GM18951 (cell line): Measurements from ENCODE around the gene CLDN19.

Experiments used
- POLR2A ChIP-seq: IDR thresholded peaks from 4 replicates; pipeline ENCODE4 v1.6.1; 2011; ENCODE audit warnings: mild to moderate bottlenecking; ENCODE audit not compliant: insufficient read length, insufficient read depth; ENCODE audit errors: extremely low read depth
- in situ Hi-C: fragments of 300-500 bp; cut with MboI; formaldehyde crosslinking; loops from one replicate; pipeline ENCODE4 v1.12.0; 2022; ENCODE audit warnings: low sequenced_read_pairs, mixed read lengths, inconsistent platforms; ENCODE audit not compliant: unreplicated experiment

CLDN19 gene, protein sequence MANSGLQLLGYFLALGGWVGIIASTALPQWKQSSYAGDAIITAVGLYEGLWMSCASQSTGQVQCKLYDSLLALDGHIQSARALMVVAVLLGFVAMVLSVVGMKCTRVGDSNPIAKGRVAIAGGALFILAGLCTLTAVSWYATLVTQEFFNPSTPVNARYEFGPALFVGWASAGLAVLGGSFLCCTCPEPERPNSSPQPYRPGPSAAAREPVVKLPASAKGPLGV

DNA sequence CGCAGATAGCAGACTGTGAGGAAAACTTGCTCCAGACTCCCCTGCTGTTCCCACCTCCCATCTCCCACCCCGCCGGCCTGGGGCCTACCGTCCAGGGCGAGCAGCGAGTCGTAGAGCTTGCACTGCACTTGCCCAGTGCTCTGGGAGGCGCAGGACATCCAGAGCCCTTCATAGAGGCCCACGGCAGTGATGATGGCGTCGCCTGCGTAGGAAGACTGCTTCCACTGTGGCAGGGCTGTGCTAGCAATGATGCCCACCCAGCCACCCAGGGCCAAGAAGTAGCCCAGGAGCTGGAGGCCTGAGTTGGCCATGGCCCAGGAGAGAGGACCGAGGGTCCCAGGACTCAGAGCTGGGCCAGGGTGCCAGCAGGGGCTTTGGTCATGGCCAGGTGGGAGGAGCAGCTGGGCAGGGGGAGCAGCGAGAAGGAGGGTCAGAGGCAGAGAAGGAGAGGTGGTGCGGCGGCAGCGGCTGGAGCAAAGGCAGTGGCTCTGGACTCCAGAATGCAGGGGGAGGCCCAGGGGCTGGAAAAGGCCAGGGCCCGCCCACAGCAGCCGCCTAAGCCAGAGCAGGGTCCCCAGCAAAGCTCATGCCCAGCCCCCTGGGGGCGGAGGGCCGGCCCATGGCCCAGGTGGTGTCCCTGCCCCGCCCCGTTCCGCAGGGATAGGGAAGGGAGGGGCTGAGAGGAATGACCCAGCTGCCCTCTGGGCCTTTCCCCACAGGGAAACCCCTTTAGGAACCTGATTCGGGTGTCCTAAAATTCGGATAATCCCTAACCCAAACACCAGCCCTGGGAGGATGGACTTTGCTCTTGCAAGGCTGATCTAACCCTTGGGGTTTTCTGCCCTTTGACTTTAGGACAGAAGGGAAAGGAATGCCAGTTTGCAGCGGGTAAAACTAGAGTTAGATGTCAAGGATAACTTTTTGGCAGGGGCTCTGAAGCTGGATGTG is at the start of gene CLDN19:
Gene CLDN19, minus strand, starts transcription at position 484 of the 948 bp plus-strand sequence. Its CDS starts 173 bp downstream, at position 311.
- in situ Hi-C loops = loop anchor here (10.0 kb wide), 2 partner anchors 405 to 835 kb away; partner anchors contain the start of gene FOXJ3
- TF ChIP-seq POLR2A = no peak

DNA sequence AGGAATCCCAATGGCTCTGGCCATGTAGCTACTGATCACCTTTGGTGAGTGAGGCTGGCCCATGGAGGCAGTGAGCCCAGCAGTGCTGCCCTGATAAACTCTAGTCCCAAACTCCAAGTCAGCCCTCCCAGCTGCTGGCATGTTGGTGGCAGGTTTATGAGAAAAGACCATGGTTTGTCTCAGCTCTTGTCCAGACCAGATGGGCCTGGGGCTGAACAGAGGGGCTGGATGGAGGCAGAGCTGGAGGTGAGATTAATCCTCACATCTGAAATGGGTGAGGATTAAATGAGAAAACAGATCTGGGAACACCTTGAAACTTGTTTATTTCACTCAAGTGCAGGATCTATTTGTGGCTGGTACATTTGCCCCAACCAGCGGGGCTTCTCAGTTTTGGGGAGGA is 48.0 kb upstream of the CLDN19 start:
- in situ Hi-C loops = loop anchor here (10.0 kb wide), 1 partner anchor 127 kb away; no protein-coding TSS in a partner anchor
- no peak for TF ChIP-seq POLR2A

DNA sequence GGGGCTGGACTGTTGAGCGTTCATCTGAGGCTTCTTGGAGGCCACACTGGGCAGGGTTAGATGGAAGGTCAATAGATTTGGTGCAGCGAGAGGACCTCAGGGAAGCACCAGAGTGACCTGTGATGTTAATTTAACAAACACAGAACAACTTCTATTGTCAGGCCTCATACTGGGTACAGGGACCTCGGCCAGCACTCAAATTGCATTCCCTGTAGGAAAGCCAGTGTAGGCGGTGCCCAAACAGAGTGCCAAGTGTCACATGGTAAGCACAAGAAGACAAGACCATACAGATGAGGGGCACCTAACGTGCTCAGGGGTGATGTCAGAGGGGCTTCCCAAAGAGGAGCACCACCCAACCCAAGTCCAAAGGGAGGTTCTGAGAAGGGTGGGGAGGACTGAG is 46.1 kb upstream of the CLDN19 start:
- TF ChIP-seq POLR2A = no peak
- in situ Hi-C loops = loop anchor here (10.0 kb wide), 1 partner anchor 129 kb away; no protein-coding TSS in a partner anchor

DNA sequence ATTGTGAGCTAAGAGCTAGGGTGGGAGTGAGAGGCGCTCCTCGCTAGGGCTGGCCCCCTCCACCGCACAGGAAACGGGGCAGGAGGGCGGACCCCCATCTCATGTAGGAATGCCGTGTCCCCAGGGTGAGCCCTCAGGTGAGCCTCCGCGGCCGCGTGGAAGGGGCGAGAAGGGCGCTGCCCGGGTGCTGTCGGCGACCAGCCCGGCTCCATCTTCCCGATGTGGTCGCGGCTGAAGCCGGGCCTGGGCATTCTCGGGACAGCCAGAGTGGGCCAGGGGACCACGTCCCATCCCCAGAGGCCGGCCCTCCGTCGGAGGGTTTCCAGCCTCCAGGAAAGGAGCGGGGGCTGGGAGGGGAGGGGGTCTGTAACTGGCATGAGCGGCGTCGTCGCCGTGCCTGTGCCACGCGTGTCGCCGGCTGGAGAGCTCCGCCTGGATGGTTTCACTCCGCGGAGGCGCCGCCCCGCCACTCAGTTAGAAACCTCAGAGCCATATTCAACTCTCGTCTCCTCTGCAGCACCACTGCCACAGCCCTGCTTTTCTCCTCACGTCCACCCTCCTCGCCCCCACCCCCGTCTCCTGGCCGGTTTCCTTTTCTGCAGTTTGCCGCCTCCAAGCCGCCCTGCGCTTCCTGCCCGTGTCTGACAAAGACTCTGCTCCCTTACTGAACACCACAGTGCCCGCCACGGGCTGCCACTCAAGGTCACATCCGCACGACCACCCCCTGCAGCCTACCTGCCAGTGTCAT is 45.1 kb upstream of the CLDN19 start, which contains the start of gene TMEM269:
Gene TMEM269, plus strand, starts transcription at position 46 of the 748 bp plus-strand sequence. CDS start 4,903 bp downstream, outside the sequence.
- in situ Hi-C loops = loop anchor here (10.0 kb wide), 1 partner anchor 130 kb away; no protein-coding TSS in a partner anchor

DNA sequence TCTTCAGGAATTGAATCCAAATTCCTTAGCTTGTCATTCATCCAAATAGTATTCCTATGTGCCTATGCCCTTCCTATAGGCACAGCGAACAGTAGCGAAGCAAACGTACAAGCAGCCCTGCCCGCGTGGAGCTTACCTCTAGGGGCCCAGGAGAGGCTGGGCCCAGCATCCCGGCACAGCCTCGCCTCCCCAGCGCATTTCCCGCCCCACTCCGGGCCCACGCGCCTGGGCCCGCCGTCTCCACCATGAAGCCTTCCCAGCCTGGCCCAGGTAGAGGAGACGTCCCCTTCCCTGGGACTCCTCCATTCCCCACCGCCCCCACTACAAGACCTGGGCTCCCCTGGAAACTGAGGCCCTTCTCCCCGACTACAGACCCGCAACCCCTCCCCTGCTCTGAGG is 44.5 kb upstream of the CLDN19 start:
- no peak for TF ChIP-seq POLR2A
- in situ Hi-C loops = loop anchor here (10.0 kb wide), 1 partner anchor 130 kb away; no protein-coding TSS in a partner anchor

More for the DNA sequence above, 45.1 kb upstream of the CLDN19 start, which contains the start of gene TMEM269:
- peak; percentile 15 for TF ChIP-seq POLR2A

DNA sequence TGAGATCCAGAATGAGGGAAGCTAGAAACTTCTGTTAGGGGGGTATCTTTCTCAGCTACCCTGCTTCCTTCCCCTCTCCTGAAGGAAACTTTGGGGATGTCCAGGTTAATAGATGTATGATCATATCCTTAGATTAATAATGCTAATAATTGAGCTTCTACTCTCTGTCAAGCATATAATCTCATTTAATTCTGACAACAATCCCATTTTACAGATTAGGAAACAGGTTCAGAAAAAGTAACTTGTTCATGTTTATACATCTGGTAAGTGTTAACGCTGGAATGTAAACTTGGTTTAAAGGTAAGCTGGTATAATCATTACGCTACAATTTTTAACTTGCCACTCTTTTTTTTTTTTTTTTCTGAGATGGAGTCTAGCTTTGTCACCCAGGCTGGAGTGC is 43.1 kb upstream of the CLDN19 start:
- TF ChIP-seq POLR2A = no peak

DNA sequence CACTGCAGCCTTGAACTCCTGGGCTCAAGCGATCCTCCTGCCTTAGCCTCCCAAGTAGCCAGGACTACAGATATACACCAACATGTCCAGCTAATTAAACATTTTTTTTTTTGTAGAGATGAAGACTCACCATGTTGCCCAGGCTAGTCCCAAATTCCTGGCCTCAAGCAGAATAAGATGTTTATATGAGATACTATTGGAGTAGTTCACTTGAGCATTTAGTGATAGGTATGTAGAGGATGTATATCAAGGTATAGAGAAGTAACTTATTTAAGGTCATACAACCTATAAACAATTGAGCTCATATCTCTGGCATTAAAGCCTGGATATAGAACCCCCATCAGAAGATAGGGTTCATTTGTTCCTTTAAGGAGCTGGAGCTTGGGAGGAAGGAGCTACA is 40.1 kb upstream of the CLDN19 start:
- no peak for TF ChIP-seq POLR2A
- in situ Hi-C loops = loop anchor here (10.0 kb wide), 1 partner anchor 135 kb away; no protein-coding TSS in a partner anchor

More for the DNA sequence above, 43.1 kb upstream of the CLDN19 start:
- in situ Hi-C loops = loop anchor here (10.0 kb wide), 1 partner anchor 132 kb away; no protein-coding TSS in a partner anchor

DNA sequence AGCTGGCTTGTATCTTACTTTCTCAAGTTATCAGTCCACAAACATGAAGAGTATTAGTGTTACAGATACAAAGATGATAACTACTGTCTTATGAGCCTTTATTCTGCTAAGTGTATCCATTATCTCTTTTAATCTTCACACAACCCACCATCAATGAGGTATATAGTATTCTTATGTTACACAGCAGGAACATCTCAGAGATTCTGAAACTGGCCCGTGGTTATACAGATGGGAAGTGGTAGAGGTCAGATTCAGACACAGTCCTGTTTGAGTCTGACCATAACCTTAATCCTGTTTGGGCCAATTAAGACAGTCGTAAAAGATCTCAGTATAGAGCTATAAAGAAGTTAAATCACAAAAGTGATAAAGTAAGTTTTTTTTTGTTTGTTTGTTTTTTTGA is 39.7 kb upstream of the CLDN19 start:
- TF ChIP-seq POLR2A = no peak
- in situ Hi-C loops = loop anchor here (10.0 kb wide), 2 partner anchors 135 to 295 kb away; no protein-coding TSS in a partner anchor

DNA sequence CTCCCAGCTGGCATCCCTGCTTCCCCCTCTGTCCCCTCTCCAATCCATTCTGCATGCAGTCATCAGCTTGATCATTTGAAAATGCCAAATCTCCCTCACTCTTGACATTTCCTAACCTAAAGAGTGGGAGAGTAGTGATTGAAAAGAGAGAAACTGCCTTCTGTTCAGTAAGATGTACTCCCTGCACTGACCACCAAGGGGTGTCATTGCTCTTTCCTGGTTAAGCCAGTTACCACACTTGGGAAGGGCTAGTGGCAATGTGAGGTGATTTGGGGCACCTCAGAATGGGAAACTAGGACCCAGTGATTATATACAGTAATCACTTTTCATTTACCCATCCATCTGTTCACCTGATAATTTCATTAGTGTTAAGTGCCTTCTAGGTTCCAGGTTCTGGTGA is 37.8 kb upstream of the CLDN19 start:
- TF ChIP-seq POLR2A = no peak
- in situ Hi-C loops = loop anchor here (10.0 kb wide), 1 partner anchor 297 kb away; no protein-coding TSS in a partner anchor

DNA sequence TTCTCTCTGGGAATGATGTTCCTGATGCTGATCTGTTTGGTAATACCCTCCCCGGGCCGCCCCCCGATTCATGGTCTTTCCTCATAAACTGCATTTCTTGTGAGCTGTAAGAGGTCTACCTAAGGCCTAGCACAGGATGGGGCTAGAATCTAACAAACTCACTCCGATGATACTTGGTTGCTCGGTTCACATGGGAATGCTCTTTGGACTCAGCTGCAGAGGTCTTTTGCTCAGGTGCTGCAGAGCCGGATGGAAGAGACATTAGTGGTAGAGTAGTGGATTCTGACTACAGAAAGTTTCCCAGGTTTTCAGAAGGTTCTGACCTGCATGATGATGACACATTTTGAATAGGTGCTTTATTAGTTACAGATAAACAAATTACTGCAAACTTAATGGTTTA is 36.5 kb upstream of the CLDN19 start:
- in situ Hi-C loops = loop anchor here (10.0 kb wide), 1 partner anchor 298 kb away; no protein-coding TSS in a partner anchor
- no peak for TF ChIP-seq POLR2A

DNA sequence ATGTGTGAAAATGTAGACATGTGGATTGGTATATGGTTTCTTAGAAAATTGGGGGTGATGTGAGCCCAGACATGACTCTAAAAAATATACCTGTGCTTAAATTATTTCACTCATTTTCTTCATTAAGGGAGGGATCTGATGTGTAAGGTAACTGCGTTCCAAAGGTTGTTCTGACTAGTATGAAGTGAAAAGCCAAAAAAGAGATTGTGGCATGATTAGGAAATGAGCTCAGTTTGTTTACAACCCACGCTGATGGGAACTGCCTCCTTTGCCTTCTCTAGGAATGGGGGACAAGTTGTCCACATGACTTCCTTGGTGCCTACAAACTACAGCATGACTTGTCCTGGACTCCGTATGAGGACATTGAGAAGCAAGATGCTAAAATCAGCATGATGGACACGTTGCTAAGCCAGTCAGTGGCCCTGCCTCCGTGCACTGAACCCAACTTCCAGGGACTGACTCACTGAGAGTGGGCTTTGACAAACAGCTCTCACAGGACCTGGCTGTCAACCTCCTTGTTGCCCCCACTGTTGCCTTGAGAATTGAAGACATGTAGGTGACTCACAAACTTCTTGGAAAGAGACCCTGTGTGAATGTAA is 35.0 kb upstream of the CLDN19 start:
- no peak for TF ChIP-seq POLR2A
- in situ Hi-C loops = loop anchor here (10.0 kb wide), 1 partner anchor 300 kb away; no protein-coding TSS in a partner anchor

DNA sequence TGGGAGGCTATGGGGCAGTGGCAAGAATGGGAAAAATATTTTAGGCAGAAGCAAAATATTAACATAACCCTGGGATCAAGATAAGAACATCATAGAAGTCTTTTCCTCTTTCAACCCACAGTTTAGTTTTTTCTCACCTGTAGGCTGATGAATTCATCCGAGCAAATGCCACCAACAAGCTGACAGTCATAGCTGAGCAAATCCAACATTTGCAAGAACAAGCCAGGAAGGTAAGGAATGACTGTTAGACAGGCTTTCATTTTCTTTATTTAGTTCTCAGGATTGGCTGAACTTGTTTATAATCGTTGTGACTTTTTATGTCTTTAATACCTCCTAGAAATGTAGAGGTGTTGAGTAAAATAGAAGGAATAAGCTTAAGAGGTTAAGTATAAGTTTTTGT is 33.4 kb upstream of the CLDN19 start:
- no peak for TF ChIP-seq POLR2A
- in situ Hi-C loops = loop anchor here (10.0 kb wide), 1 partner anchor 301 kb away; no protein-coding TSS in a partner anchor
